Measurements from ENCODE around the gene HGS. TPM values are rescaled to one million over a fixed set of nuclear protein-coding genes. Genes with fewer than 3 reads are reported as not detected.

The HGS gene
- total and polyA plus RNA-seq, 2 of the 13 experiments (the other 11 are each of a cell fraction or from before 2014, with no cell fraction given): 73.3 to 78.1 TPM

- H3K9ac ChIP-seq (ENCODE audit: insufficient read depth, low read depth, low read length): no peak overlapping the region
- H3K27ac ChIP-seq (ENCODE audit: extremely low read length, insufficient read depth, low read length): no peak overlapping the region
- H3K4me3 ChIP-seq (replicated peaks in 1 of 3; ENCODE audit: insufficient read depth in 1 of 3, low read depth in 2 of 3, low read length in 3 of 3): no peak overlapping the region; a peak in 1 of 6 replicates
- no peak overlapping the region for H2AFZ ChIP-seq (ENCODE audit: low read length)
- no peak overlapping the region for H3K4me2 ChIP-seq (ENCODE audit: low read depth, low read length)
- intact Hi-C loops (cut with micrococcal nuclease; ENCODE audit: unreplicated experiment) (no loop called here), in situ Hi-C loops (cut with HindIII; ENCODE audit: extremely low pct_ligation_motif_present, low pct_unique_long_range_greater_than_20kb) (no loop called here)
- no peaks in the 10 kb centered on the region for H3K79me2 ChIP-seq (ENCODE audit: insufficient read depth, low read length)
- POLR2A ChIA-PET: no interaction called here
- H4K20me1 ChIP-seq (ENCODE audit: insufficient read depth, low read length): no peaks in the 10 kb centered on the region
- ATAC-seq (no peak), DNase-seq (ENCODE audit: low spot score) (no peak), FAIRE-seq (no peak)
- WGBS (ENCODE audit: low lambda C conversion rate): 73% methylated on average over 17 of the region's 17 CpGs
- no peaks in the 10 kb centered on the region for H3K9me3 ChIP-seq (ENCODE audit: low read length)
- CTCF ChIA-PET (ENCODE audit: low intra/inter-chr PET ratio, low total read pairs): no interaction called here
- H3K27me3 ChIP-seq (ENCODE audit: control insufficient read depth in 1 of 2, insufficient read depth in 2 of 2, low read length in 2 of 2): 0 out of 5 replicates have a peak, but pooled peaks cover 0 to 13% of the 10 kb centered on the region in 2 experiments
- no peaks in the 10 kb centered on the region for H3K36me3 ChIP-seq (replicated peaks in 1 of 2; ENCODE audit: control insufficient read depth in 1 of 2, insufficient read depth in 2 of 2, low read length in 2 of 2)
- no peak for TF ChIP-seq U2AF2 (IDR thresholded peaks at IDR 0.05; ENCODE audit: low read depth, low read length)
- no peak for TF ChIP-seq PAX8 (CRISPR knock-in tag; IDR thresholded peaks at IDR 0.05; ENCODE audit: borderline replicate concordance)
- no peak for TF ChIP-seq ZBTB10 (CRISPR knock-in tag; IDR thresholded peaks at IDR 0.05; ENCODE audit: borderline replicate concordance)
- TF ChIP-seq HBP1 (CRISPR knock-in tag; IDR thresholded peaks at IDR 0.05; ENCODE audit: low read depth): no peak
- no peak for TF ChIP-seq GATAD2A (CRISPR knock-in tag; IDR thresholded peaks at IDR 0.05)
- TF ChIP-seq GABPB1 (CRISPR knock-in tag; IDR thresholded peaks at IDR 0.05): no peak
- BruUV-seq (replicated peaks): no TSS peak
- H3K4me1 ChIP-seq (ENCODE audit: insufficient read depth, low read length): peaks cover 6% of the 10 kb centered on the region
These were observed 41.9 kb upstream of the HGS start for GRCh38 chr17:81641825-81642489.
